ENCODE measurements around the gene SECTM1.

Gene SECTM1

DNA sequence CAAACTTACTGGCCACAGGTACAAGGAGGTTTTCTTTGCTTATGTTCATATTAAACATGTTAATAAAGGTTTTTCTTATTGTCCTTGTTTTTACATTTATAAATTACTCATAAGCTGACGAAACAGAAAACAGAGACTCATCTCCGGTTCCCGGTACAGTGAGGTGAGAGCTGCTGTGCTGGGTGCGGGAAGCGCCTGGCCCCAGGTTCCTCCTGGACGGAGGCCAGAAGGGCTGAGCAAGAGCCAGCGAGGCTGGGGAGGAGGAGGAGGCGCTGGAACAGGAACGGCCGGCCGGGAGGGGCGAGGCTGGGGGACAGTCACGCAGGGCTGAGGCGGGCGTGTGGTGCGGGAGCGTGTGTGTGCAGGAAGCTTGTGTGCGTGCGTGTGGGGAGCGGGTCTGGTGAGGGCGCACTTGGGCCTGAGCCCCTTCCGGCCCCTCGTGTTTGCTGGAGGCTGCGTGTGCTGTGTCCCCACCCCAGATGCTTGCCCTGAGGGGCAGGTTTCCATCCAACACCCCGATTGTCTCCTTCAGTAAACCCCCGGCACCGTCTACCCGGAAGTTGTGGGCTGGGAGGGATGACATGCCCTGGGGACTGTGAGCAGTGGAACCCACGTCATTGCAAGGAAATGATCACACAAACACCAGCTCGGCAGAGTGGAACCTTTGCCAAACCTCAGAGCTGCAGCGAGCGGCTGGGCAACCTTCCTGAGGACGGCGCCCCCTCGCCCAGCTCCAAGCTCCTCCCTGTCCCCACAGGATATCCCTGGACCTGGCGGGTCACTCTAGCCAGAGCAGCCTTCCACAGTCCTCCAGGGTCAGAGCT is 35.6 kb downstream of the SECTM1 start:
- DNase-seq, result peak; percentile 93

DNA sequence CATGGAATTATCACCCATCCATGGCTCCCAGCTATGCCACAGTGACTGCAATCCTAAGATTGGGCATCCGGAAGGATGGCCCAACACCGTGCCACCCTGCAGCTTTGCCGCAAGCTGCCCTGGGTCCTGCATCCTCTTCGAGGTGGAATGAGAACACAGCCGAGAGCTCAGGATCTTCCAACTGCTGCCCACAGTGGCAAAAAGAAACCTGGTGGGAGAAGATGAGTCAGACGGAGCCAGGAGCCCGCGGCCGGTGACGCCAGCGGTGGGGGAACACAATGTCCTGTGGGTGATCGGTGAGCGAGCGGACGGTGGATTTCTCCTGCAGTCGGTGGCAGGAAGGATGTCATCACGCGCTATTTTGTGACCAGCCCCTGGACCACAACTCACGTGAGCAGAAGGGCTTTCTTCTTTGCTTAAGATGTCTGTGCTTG is 36.3 kb downstream of the SECTM1 start:
- peak; percentile 93 for DNase-seq

DNA sequence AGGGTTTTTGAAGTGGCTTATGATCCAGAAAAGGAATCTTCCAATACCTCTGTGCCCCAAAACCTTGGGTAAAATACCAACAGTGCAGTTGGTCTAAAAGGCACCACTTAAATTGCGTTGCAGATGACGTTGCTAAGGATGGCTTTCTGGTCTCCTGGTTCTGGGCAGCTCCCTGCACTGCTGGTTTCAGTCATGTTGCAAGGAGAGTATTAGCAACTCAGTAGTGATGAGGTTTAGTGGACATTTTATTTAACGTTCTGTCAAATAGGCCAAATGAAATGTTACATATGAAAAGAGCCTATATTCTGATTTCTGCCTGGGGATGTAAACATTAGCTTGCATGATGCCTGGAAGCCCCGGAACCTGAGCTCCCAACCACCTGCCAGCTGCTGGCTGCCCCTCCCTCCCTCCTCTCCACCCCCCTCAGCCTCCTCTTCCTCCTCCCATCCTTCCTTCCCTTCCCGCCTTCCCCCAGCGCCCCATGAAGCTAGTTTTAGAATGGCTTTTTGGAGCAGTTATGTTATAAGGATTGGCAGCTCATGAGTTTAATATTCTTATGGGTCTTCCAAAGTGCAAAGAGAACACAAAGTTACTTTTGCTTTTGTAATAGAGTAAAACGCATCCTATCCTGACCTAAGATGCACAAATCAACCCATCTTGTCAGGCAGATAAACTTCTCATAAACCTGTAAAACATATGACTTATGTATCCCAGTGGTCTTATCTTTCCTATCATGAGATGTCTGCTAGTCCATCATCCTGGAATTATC is 36.9 kb downstream of the SECTM1 start:
- DNase-seq, result no peak

DNA sequence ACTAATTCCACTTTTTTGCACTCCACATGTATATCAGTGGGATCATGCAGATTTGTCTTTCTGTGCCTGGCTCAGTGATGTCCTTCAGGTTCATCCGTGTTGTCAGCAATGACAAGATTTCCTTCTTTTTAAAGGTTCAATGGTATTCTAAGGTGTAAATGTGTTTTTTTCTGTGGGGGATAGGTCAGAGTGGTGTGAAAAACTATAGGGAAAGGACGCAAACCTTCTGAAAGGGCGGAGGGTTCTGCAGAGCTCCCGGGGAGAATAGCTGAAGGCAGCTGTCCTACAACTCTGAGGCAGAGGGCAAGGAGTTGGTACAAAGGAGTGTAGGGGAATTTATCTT is 38.1 kb downstream of the SECTM1 start:
- no peak for DNase-seq

DNA sequence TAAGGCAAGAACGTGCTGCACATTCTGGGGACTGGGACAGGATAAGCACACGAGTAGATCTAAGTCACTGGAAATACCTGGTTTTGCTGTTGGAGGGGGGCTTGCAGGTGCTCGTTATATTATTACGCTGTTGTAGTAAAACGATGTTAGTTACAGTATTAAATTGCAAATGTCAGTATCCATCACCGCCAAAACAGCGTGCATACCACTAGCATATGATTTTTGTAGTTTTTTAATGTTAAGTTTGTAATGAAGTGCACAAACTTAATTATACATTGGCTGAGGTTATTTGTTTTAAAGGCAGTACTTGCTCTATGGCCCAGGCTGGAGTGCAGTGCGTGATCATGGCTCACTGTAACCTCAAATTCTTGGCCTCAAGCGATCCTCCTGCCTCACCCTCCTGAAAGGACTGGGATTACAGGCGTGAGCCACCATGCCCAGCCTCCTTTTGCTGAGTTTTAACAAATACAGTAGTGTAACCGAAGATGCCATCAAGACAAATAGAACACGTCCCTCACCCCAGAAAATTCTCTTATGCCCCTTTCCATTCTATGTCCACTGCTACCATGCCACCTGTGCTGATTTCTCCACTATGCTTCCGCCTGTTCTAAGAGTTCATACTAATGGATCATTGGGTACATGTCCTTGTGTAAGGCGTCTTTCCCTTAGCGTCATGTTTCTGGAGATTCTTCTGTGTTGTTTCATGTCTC is 39.3 kb downstream of the SECTM1 start:
- no peak for DNase-seq

DNA sequence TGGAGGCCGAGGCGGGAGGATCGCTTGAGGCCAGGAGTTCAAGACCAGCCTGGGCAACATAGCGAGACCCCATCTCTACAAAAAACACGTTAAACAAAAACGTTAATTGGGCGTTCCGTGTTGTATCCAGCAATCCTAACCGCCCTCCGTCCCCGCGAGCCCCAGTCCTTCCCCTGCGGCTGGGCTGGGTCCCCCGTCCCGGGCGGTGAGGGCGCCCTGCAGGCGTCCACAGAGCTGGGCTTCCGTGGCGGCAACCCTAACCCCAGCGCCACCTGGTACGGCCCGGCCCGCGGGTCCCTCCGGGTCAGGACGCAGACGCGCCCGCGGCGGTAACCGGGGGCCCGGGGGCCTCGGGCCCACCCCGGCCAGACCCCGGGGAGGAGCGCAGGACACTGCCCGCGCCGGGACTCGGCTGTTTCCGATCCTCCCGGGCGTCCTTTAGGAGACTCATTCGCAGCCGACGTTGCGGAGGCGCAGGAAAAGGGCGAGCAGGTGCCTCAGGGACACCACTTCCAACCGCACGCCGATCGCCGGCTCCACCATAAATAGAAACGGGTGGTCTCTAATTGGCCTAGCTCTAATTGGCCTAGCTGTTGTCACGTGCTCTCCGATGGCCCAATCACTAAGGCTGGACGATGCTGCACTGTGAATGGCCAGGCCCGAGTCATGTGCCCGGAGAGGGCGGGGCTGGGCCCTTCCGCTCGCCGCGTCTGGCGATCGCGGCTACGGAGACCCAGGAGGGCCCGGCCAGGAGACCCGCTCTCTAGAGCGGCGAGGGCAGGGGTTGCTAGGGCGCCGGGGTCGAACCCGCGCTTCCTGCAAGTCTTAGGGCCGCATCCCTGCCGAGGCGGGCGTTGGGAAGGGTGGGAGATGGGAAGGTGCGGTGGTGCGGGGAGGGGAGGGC is 41.1 kb downstream of the SECTM1 start:
- peak; percentile 92 for DNase-seq

DNA sequence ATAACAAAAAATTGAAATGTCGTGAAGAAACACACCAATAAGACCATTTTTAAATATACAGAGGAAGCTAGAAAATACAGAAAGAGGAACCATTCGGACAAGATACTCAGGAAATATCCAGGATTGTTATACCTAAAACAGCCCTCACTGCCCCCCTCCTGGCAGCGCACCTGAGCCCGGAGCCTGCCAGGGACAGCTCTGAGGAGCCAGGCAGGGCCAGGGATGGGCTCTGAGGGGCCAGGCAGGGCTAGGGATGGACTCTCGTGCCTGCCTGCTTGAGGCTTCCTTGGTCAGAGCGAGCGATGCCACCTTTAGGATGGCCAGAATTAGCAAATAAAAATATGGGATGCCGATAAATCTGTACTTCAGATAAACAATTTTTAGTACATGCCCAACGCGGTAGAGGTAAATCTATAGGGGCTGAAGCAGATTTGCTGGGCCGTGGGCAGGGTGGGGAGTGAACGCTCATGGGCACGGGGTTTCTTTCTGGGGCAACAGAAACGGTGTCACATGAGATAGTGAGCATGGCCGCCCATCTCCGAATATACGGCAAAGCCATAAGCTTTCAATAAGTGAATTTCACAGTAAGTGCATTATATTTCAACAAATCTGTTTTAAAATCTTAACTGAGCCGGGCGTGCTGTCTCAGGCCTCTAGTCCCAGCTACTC is 41.9 kb downstream of the SECTM1 start:
- no peak for DNase-seq

DNA sequence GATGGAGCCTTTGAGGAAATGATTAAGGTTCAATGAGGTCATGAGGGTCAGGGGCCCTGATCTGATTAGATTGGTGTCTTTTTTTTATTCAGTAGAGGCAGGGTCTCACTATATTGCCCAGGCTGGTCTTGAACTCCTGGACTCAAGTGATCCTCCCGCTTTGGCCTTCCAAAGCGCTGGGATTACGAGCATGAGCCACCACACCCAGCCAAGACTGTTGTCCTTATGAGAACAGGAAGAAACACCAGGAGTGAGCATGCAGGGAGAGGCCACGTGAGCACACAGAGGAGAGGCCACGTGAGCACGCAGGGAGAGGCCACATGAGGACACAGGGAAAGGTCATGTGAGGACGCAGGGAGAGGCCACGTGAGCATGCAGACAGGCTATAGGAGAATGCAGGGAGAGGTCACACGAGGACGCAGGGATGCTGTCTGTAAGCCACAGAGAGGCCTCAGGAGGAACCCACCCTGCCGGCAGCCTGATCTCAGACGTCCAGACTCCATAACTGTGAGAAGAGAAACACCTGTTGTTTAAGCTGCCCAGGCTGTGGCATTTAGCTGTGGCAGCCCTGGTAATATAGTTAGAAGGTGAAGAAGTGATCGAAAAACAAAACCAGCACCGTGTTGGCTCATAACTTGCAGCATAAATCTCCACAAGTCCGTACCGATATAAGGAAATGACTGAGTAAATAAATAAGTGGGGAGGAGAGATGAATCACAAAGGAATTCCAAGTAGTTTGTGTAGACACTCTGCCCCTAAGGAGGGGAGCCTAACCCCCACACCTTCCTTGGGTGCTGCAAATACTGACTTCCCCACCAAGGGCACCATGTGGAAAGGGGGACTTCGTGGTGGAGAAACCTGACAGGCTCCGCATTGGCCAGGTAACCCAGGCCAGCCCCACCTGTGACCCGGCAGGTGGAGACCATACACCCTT is 45.4 kb downstream of the SECTM1 start:
- DNase-seq, result no peak

DNA sequence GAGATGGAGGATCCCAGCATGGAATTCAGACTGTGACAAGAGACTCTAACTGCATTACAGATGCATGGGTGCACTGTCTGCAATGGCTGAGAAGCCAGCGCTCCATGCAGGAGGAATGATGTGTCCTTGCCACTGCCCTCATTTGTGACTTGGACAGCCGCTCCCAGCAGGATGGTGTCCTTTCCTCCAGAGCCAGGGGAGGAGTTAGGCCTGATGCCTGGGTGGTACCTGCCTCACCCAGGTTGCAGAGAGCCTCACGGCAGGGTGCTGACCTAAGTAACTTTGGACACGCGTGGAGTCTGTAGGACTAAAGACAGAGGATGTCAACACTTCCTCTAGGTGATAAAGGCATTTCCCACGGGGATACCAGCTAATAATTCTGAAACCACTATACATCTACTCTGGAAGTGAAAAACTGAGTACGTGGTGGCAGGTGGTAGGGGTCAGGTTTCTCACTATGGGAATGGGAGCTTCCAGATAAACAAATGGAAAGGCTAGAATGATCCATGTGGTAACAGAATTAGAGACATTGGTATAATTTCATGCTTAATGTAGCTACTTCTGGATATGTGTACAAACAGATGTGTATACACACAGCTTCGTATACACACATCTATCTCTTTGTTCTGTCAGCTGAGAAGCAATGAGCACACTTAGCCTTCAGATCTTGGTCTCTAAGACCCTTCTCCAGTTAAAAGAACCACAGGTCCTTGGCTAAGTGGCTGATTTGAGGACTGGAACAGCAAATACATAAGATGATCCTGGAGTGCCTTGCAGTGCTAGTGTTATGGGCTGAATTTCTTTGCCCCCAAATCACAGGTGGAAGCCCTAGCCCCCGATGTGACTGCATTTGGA is 46.3 kb downstream of the SECTM1 start:
- DNase-seq, result no peak

DNA sequence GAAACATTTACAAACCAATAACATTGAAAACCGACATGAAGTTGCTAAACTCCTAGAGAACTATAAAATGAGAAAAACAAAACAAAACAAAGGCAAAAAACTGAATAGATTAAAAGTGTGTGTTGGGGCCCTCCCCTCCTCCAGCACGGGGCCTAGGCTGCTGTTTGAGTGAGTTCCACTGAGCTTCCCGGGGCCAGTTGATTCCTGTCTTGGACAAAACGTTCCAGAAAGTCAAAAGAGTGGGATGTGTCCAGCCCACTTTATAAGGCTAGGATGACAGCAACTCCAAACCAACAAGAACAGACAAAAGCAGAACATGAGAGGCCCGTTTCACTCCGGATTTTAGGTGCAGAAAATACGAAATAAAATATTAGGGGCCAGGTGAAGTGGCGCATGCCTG is 48.4 kb downstream of the SECTM1 start:
- DNase-seq, result no peak

DNA sequence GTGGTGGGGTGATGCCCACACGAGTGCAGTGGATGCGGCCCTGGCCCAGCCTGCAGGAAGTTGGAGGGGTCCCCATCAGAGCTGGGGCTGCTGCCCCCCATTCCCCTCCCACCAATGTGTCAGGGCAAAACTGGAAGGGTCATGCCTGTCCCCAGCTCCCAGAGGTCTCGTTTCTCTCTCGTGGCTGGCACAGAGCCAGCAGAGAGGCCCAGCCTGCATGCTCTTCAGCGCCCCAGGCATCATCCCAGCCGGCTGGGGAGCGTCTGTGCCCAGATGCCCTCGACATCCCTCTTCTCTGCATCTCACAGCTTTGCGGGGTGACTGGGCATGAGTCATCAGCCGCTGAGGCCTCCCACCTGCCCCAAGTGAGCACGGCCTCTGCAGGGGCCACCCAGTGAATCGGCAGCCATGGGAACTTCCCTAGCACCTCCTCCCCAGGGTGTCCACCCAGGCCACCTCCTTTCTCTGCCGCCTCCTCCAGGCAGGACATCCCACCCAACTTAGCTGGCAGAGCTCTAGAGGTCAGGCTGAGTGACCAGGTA is 50.3 kb downstream of the SECTM1 start:
- peak; percentile 80 for DNase-seq

DNA sequence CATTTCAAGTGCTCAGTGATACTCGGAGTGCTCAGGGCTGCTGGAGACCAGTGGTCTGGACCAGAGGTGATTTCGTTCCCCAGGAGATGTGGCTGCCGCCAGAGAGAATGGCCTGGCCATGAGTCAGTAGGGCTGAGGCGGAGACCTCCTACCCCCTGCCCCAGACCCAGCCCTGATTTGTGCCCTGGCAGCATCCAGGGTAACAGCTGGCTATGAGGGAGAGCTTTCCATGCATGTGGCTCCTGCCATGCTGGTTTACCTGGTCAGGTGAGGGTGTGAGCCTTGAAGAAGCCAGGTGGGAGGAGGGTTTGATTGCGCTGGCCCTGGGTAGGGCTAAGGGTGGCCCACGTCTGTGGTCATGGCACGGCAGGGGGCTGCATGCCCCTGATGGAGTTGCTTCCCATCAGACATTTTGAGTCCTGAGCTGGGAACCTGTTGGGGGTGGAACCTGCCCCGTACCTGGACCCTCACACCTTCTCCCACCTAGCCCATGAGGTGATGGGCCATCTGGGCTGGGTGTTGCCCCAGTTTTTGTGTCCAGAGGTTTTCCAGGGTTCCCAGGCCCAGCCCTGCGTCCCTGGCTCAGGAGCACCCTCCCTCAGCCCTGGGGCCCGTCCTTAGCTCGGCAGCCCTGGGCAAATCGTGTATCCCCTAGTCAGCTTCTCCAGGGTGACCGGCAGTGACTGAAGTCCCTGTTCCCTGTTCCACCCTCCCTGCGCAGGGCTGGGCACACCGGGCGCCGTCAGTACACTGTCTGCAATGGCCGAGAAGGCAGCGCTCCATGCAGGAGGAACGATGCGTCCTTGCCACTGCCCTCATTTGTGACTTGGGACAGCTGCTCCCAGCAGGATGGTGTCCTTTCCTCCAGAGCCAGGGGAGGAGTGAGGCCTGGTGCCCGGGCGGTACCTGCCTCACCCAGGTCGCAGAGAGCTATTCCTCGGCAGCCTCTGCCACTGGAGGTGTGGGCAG is 51.0 kb downstream of the SECTM1 start:
- DNase-seq, result no peak

DNA sequence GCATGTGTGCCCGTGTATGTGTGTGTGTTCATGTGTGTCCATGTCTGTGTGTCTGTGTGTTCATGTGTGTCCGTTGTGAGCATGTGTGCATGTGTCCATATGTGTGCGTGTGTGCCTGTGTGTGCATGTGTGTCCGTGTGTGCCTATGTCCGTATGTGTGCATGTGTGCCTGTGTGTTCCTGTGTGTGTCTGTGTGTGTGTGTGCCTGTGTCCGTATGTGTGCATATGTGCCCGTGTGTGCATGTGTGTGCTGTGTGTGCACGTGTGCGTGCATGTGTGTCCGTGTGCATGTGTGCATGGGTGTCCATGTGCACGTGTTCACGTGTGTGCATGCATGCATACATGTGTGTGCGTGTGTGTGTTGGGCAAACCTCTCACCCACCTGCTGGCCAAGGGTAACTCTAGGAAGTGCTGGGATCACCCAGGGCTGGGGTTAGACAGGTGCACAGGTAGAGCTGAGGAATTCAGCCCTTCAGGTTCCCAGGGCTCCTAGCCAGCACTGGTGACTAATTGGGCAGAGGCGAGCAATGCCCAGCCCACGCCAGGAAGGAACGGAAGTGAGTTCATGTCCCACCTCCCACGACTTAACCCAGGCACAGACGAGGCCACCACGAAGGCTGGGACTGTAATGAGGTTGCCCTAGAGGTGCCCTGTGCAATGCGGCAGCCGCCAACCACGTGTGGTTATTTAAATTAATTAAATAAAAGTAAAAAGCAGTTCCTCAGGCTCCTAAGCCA is 51.9 kb downstream of the SECTM1 start:
- DNase-seq, result peak; percentile 75

DNA sequence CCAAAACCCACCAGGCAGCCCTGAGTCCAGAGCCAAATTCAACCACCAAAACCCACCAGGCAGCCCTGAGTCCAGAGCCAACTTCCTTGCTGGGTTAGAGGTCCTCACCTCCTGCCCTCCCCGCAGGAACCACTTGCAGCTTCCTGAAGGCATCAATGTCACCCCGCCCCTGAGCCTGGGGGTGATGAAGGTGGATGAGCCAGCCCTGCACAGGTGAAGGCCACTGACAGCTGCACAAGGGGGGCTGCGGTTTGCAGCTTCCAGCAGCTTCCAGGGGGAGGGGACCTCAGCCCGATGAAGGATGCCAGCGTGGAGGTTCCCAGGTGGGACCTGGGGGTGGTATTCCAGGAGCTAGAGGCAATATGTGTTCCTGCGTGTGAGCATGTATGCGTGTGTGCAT is 52.5 kb downstream of the SECTM1 start:
- DNase-seq, result no peak

DNA sequence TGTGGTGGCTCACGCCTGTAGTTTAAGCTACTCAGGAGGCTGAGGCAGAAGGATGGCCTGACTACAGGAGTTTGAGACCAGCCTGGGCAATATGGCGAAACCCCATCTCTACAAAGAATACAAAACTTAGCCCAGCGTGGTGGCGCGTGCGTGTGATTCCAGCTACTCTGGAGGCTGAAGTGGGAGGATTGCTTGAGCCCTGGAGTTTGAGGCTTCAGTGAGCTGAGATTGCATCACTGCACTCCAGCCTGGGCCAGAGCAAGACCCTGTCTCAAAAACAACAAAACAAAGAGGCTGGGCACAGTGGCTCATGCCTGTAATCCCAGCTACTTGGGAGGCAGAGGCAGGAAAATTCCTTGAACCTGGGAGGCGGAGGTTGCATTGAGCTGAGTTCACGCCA is 53.0 kb downstream of the SECTM1 start:
- DNase-seq, result no peak

DNA sequence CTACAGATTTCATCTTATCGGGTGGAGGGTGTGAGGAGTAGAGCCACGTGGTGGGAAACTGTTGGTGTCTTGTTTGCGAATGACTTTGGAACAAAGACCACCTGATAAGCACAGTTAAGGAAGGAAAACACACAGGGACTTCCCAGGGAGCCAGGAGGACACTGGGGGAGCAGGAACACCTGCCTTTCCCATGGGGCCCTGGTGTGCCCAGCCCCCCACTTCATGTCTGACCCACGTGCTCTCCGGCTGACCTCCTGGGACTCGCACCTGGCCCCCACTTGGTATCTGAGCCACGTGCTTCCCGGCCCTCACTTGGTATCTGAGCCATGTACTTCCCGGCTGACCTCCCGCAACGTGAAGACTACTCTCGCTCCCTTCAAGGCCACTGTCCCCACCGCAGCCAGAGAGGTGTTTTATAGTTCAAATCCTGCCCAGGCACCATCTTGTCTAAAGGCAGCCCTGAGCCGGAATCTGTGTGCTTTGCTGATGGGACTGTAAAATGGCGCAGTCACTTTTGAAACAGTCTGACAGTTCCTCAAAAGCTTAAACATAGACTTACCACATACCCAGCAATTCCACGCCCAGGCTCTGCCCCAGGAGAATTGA is 54.7 kb downstream of the SECTM1 start:
- no peak for DNase-seq

DNA sequence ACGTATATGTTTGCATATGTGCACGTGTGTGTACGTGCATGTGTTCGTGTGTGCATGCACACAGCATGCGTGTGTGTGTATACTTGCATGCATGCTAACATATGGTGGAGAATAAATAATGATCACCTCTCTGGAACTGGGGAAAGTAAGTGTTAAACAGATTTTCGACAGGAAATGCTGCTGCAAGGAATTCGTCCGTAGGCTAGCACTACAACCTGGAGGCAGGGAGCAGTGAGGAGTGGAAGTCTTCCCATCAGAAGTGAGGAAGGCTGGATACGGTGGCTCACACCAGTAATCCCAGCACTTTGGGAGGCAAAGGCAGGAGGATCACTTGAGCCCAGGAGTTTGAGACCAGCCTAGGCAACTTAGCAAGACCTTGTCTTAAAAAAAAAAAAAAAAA is 55.3 kb downstream of the SECTM1 start:
- no peak for DNase-seq
